Ishikawa (cell line): ENCODE measurements around the gene PRR13.

Source experiments
- EGR1 ChIP-seq: IDR thresholded peaks from 2 replicates; pipeline ENCODE4 v1.6.1; 2012
- EP300 ChIP-seq: IDR thresholded peaks from 2 replicates; pipeline ENCODE4 v1.6.1; 2012; ENCODE audit warnings: borderline replicate concordance
- NFIC ChIP-seq: IDR thresholded peaks from 2 replicates; pipeline ENCODE4 v1.6.1; 2012
- RAD21 ChIP-seq: IDR thresholded peaks from 2 replicates; pipeline ENCODE4 v1.6.1; 2012; ENCODE audit warnings: low read depth
- TAF1 ChIP-seq: IDR thresholded peaks from 2 replicates; pipeline ENCODE4 v1.6.1; 2012; ENCODE audit warnings: low read depth, mild to moderate bottlenecking
- TEAD4 ChIP-seq: IDR thresholded peaks from 2 replicates; pipeline ENCODE4 v1.6.1; 2012
- YY1 ChIP-seq: IDR thresholded peaks from 2 replicates; pipeline ENCODE4 v1.6.1; 2012; ENCODE audit warnings: low read depth

DNA sequence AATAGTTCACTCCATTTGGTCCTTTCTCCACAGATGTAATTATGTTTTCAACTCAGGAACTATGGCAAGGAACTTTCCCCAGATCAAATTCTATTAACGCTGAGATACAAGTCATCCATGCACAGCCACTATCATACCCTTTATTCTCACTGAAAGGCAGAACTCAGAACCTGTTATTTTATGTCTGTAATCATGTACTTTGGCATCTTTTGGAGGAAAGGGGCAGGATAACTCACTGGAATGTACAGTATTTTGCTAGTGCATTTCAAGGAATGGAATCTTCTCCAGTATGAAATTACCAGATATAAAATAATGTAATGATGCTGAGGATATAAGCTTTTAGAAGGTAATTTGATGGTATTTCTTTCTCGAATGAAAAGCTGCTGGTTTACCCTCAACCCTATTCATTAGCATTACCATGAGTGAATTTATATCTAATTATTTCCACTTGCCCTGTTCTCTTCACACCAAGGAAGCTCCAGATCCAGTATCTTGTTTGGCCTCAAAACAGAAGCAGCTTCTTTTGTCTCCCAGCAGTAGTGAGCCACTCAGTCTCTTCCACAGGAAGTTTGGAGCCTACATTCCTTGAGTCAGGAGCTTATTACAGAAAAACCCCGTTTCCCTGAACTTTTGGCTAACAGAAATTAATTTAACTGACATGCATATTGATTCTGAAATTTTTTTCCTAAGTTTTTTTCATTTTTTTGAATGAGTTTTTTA, 27.9 kb upstream of the PRR13 start:
- no peak for TF ChIP-seq TAF1
- no peak for TF ChIP-seq YY1
- no peak for TF ChIP-seq EP300
- no peak for TF ChIP-seq RAD21
- TF ChIP-seq NFIC, result no peak
- no peak for TF ChIP-seq EGR1
- TF ChIP-seq TEAD4, result no peak
